NCI-H2081 (cell line): ENCODE measurements around the gene JPT1.
A peak's percentile ranks its signal among the peaks of the same experiment; 100 is the strongest.
"Not testable (repeated sequence)": the region's sequence is repeated elsewhere in the genome, so short reads cannot be mapped to it uniquely, and the experiment has no call there.

Source experiments
- DNase-seq, 2 experiments: peaks; one replicate each; lab custom pipeline; 2025; lab: John Stamatoyannopoulos, UW

The JPT1 gene, protein sequence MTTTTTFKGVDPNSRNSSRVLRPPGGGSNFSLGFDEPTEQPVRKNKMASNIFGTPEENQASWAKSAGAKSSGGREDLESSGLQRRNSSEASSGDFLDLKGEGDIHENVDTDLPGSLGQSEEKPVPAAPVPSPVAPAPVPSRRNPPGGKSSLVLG

GRCh38 chr17:75154195-75155106 is at the start of gene JPT1:
Gene JPT1, minus strand, starts transcription at chr17:75154512. Its CDS starts 115 bp downstream, at chr17:75154397.
- DNase-seq, result peak; percentile 100

DNA sequence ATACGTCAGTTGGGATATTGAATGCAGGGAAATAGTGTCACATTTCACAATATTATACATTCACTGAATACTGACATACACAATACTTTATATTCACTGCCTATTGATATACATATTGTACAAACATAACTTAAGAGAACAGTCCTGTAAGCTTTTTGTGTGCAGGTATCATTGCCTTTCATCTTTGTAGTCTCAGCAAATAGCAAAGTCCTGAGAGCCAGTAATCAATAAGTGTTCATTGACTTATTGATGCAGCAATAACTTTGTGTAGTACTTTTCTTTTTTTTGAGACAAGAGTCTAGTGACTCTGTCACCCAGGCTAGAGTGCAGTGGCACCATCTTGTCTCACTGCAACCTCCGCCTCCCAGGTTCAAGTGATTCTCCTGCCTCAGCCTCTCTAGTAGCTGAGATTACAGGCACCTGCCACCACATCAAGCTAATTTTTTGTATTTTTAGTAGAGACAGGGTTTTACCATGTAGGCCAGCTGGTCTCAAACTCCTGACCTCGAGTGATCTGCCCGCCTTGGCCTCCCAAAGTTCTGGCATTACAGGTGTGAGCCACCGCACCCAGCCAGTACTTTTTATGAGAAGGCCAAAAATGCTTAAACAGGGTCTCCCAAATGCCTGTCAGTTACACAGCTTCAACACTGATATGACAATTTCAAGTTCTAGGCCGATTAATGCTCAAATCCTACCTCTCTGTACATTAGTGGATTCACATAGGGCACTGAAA is 45.7 kb upstream of the JPT1 start:
- DNase-seq, result no peak

GRCh38 chr17:75194879-75195278 is 40.6 kb upstream of the JPT1 start:
- no peak for DNase-seq

DNA sequence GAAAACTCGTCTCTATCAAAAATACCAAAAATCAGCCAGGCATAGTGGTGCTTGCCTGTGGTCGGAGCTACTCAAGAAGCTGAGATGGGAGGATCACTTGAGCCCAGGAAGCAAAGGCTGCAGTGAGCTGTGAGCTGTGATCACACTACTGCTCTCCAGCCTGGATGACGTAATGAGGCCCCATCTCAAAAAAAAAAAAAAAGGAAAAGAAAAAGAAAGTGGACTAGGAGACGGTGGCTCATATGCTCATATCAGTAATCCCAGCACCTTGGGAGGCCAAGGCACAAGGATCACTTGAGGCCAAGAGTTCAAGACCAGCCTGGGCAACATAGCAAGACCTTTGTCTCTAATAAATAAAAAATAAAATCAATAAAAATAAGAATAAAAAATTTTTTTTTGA is 37.3 kb upstream of the JPT1 start:
- DNase-seq, result no peak

DNA sequence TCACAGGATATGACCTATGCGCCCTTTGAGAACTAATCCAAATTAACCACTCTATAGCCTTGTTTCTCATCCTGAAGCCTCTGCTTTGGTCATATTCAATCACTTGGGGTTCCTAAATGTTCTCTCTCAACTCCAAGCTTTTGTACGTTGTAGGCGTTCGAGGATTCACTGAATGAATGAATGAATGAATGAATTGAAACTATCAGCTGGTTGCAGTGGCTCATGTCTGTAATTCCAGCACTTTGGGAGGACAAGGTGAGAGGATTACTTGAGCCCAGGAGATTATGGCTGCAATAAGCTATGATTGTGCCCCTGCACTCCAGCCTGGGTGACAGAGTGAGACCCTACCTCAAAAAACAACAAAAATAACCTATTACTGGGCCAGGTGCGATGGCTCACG is 34.3 kb upstream of the JPT1 start:
- no peak for DNase-seq

DNA sequence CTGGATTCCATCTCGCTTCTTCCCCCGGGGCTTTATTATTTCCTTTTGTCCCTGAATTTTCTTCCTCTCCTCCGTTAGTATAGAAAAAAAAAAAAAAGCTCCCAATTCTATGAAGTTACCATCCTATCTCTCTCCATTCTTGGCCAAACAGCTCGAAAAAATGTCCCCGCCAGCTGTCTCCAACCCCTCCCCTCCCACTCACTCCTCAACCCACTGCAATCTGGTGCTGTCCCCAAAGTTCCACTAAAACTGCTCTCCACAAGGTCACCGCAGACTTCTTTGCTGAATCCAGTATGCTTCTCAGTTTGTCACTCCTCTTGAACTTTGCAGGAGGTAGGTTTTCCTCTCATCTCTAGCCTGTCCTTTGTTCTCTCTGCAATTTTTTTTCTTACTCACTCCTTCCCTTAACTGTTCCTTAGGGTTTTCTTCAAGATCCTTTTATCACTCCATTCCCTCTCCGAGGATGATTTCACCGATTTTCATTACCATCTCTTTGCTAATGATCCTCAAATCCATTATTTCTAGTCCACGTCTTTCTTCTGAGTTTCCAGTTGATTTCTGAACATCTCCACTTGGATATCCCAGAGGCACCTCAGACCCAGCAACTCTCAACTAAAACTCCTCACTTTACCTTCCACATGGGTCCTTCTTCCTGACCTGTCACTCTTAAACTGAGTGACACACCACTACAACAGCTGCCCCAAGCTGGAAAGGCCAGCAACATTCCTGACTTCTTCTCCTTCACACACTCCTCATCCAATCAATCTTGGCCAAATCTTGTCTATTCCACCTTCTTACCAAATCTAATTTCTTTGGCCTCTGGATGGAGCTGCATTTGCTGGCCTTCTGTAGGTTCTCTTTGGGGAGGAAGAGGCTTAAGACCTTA is 29.9 kb upstream of the JPT1 start:
- DNase-seq, result no peak

GRCh38 chr17:75182569-75183436 is 28.5 kb upstream of the JPT1 start, which contains the start of gene SUMO2:
Gene SUMO2, minus strand, starts transcription at chr17:75182959. Its CDS starts 125 bp downstream, at chr17:75182834.
- peak; percentile 98 for DNase-seq

DNA sequence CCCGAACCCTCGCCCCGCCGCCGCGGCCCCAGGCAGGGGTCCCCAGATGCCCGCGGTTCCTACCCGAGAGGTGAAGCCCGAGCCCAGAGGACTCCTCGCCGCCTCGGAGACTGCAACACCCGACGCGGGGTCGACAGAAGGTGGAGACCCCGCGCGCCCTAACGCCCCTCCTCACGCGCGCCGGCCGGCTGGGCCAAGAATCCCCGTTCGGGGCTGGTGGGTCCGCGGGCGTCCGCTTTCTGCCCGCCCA is 27.9 kb upstream of the JPT1 start:
- no peak for DNase-seq

DNA sequence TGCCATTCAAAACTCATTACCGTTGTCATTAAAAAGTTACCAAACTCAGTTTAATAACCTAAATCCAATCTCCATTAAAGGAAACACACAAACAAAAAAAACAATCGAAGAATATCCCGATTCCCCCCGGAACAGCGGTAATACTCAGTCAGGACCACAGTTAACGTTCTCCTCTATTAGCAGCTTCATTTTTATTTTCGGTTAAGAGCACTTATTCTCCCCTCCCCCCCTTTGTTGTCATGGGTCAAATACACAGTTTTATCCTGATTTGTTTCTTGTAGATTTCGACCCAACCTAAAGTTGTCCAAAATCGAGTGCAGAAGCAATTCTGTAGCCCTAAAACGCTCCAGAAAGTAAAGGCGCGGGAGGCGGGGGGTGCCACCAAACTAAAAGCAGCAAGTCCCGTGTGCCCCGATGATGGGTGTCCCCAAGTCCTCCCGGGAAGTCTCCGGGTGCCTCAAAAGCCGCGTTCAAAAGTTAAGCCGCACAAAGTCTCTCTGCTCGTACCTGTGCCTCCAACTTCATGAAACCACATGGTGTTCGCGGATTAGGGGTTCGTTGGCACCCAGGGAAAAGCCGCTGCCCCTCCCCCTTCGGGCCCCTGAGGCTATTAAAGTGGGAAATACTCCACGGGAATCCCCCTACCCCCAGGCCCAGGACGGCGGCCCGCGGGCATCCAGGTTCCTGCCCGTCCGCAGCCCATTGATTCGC is 27.5 kb upstream of the JPT1 start:
- no peak for DNase-seq

DNA sequence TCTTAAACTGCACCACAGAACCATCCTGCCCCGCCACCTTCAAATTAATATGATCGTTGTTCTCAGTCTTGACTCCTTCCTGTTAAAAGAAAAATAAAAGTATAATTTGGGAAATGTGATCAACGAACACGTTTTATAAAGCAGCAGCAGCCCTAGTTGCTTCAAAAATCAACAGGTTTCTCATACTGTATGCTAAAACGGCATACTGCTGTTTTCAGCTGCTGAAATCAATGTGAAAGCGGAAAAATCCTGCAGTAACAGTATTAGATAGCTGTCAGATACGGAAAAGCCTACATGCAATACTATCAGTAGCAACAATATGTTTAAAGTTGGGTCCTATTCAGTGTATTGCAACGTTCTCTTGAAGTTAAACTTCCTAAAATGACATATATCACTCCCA is 26.8 kb upstream of the JPT1 start:
- DNase-seq, result no peak

DNA sequence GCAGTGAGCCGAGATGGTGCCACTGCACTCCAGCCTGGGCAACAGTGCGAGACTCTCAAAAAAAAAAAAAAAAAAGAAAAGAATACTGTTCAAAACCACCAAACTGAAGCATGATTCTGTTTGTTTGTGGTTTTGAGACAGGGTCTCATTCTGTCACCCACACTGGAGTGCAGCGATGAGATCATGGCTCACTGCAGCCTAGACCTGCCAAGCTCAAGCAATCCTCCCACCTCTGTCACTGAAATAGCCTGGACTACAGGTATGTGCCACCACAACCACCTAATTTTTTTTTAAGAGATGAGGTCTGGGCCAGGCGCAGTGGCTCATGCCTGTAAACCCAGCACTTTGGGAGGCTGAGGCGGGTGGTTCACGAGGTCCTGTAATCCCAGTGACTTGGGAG is 24.1 kb upstream of the JPT1 start:
- no peak for DNase-seq

- no peak for DNase-seq
These were observed 22.3 kb upstream of the JPT1 start for GRCh38 chr17:75176625-75177024.

DNA sequence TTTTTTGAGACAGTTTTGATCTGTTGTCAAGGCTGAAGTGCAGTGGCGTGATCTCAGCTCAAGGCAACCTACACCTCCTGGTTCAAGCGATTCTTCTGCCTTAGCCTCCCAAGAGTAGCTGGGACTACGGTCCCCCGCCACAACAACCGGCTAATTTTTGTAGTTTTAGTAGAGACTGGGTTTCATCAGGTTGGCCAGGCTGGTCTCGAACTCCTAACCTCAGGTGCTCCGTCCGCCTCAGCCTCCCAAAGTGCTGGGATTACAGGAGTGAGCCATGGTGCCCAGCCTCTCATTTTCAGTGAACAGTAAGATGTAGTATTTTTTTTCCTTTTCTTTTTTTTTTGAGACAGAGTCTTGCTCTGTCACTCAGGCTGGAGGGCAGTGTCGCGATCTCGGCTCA is 20.7 kb upstream of the JPT1 start:
- DNase-seq, result no peak

GRCh38 chr17:75173526-75173925 is 19.2 kb upstream of the JPT1 start:
- DNase-seq, result no peak

- DNase-seq, result no peak
These were observed 14.7 kb upstream of the JPT1 start for GRCh38 chr17:75168998-75169397.

GRCh38 chr17:75164606-75165005 is 10.3 kb upstream of the JPT1 start:
- not testable (repeated sequence) for DNase-seq

DNA sequence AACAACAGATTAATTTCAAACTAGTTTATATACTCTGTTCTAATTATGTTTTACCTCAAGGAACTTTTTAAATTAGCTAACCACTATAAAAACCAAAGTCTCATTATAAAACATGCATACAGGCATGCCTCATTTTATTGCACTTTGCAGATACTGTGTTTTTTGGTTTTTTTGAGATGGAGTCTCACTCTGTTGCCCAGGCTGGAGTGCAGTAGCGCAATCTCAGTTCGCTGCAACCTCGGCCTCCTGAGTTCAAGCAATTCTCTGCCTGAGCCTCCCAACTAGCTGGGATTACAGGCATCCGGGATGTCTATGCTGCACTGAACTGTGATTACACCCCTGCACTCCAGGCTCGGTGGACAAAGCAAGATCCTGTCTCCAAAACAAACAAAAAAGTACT is 8.8 kb upstream of the JPT1 start:
- no peak for DNase-seq

DNA sequence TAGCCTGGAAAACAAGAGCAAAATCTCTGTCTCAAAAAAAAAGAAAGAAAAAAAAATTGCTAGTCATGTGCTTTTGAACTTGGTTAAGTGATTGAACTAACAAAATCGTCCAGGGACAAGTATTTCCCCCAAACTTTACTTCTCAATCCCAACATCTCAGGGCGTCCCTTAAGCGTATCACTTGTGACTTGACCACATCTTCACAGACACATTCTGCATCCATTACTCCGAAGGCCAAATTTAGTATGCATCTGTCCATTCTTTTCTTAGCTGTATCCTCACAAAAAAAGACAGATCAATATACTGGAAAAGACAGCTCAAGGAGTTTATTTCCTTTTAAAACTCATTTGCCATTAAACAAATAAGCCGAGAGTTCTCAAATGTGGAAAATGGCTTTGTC is 5.9 kb upstream of the JPT1 start:
- DNase-seq, result no peak

DNA sequence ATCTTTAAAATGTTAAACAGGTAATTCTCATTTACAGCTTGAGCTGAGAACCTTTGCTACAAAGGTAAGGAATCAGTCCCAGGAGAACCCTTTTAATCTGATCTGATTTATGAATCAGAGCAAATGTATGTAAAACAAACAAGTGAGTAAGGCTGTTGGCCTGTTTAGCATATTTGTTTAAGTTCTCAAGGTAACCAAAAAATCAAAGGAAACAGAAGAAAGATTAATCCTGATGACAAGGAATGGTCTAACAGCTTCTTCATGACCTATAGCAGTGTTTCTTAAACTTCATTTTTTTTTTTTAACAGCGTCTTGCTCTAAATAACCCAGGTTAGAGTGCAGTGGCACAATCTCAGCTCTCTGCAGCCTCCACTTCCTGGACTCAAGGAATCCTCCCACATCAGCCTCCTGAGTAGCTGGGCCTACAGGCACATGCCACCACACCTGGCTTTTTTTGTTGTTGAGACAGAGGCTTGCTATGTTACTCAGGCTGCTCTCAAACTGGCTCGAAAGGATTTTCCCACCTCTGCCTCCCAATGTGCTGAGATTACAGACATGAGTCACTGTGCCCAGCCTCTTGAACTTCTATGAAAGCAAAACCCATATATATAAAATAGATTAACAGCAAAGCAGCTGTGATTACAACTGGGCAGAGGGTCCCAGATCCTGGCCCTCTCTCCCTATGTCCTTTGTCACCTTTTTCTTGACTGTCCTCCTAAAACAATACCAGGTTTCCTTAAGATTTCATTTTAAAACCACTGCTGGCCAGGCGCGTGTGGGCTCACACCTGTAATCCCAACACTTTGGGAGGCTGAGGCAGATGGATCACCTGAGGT is 5.1 kb upstream of the JPT1 start:
- DNase-seq, result no peak

DNA sequence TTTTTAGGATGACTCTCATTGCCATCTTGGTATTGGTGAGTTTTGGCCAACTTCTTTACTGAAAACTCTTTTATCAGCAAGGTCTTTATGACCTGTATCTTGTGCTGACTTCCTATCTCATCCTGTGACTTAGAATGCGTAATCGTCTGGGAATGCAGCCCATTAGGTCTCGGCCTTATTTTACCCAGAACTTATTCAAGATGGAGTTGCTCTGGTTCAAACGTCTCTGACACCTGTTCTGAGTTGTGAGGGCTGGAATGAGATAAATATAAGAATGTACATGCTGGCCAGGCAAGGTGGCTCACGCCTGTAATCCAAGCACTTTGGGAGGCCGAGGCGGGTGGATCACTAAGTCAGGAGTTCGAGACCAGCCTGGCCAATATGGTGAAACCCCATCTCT is 4.2 kb upstream of the JPT1 start:
- DNase-seq, result not testable (repeated sequence)
